NCI-H187 (cell line): ENCODE measurements around the gene CREBBP.

Experiments
- DNase-seq, 2 experiments: peaks; one replicate each; lab custom pipeline; 2025; lab: John Stamatoyannopoulos, UW

CREBBP gene

DNA sequence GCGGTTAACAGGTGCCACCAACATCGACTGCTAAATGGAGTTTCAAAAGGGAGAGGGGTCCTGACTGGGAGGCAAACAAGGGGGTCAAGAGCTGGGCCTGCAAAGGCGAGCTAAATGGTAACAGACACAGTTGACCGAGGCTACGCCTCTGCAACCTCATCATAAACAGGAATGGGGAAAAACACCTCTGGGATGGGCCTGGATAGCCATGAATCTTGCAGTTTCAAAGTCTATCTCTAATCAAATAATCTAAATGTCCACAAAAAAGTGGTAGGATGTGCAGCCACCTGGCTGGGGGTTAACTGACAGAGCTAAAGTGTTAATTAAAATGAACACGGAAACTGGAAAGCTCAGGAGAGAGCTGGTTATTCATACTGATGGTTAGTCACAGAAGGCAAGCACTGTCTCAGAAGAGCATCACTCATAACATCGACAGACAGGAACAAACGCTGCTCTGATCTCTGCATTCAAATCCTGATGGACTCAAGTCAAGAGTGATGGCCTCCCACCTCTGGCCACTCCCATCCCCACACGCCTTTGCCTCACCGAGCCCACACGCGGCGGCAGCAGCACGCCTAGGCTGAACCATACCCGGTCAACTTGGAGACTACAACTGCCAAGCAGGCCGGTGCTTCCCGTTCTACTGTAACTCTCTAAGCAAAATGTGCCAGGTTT, 56.3 kb downstream of the CREBBP start:
- no peak for DNase-seq

- no peak for DNase-seq
Observed at GRCh38 chr16:3823427-3823826, 57.1 kb downstream of the CREBBP start.

- DNase-seq, result no peak
Observed at GRCh38 chr16:3822366-3823045, 58.0 kb downstream of the CREBBP start.

- DNase-seq, result no peak
Observed at GRCh38 chr16:3821184-3821583, 59.3 kb downstream of the CREBBP start.

DNA sequence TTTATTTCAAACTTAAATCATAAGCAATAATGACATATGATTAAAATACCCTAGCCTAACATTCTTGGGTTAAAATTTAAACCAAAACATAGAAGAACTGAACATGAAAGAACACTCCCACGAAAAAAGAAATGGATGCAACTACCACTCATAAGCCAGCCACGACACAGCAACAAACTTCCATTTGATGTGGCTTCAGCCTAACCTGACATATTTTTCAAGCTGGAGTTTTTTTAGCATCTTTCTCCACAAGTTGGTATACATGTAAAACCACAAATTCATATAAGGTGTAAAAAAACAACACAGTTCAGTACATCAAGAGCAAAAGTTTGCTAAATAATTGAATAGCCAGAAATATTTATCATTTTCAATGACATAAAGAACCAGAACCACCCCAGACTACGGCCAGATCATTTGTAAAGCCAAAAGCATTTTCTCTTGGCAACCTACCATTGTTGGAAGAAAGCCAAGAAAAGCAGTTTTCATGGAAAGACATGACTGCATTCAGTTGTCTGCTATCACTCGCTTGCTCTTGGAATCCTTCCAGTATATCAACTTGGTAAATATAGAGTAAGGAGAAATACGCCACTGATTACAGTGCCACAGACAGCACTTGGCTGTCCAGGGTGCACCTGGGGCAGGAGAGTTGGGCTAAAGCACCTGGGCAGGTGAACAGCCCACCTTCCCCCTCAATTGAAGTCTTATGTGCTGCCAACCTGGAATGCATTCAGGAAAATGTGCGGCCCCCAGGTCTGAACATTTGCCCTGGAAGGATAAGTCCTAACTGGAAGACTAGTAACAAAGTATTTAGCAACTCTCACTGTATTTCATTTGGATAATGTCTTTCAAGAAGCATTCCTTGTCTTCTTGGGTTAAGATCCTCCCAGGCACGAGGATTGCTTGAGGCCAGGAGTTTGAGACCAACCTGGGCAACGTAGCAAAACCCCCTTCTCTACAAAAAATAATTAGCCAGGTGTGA, 60.5 kb downstream of the CREBBP start:
- DNase-seq, result no peak

- no peak for DNase-seq
Observed at GRCh38 chr16:3819175-3819527, 61.4 kb downstream of the CREBBP start.

- DNase-seq, result no peak
Observed at GRCh38 chr16:3816326-3816725, 64.2 kb downstream of the CREBBP start.

DNA sequence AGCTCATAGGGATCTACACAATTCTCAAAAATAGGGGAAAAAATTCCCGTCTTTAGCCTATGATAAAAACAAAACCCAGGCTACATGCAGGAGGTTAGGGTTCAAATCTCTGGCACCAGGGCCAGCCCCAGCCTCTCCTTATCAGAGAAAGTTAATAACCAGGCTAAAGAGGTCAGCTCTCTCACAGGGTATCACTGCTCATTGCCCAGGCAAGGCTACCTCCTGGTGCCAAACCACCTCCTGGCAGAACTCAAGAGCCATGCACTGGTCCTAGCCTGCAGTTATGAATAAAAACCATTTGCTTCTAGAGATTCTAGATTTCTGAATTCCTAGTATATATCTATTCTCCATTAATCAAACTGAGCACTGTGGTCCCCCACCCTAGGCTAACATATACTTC, 65.8 kb downstream of the CREBBP start:
- DNase-seq, result no peak

- no peak for DNase-seq
Observed at GRCh38 chr16:3812469-3813172, 67.9 kb downstream of the CREBBP start.

- no peak for DNase-seq
Observed at GRCh38 chr16:3810818-3811217, 69.7 kb downstream of the CREBBP start.

DNA sequence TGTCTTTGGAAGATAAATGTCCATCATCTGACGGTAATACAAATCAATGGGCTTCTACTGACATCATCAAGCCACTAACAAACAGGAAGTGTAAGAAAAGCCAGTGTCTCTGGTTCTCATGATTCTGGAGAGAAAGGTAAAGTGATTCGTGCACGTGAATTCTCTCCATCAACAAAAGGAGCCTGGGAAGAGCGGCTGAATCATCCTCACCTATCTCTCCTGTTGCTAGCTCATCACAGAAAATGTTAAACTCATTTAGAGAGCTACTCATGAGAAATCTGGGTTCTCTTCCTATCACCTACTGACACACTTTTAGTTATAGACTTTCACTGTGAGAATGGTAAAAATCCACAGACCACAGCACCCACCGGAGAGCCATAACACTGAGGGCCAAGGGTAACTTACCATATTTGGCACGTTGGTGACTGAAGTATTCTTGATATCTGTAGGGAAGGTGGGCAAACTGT, 70.3 kb downstream of the CREBBP start:
- DNase-seq, result no peak

- DNase-seq, result no peak
Observed at GRCh38 chr16:3808308-3809063, 72.0 kb downstream of the CREBBP start.

DNA sequence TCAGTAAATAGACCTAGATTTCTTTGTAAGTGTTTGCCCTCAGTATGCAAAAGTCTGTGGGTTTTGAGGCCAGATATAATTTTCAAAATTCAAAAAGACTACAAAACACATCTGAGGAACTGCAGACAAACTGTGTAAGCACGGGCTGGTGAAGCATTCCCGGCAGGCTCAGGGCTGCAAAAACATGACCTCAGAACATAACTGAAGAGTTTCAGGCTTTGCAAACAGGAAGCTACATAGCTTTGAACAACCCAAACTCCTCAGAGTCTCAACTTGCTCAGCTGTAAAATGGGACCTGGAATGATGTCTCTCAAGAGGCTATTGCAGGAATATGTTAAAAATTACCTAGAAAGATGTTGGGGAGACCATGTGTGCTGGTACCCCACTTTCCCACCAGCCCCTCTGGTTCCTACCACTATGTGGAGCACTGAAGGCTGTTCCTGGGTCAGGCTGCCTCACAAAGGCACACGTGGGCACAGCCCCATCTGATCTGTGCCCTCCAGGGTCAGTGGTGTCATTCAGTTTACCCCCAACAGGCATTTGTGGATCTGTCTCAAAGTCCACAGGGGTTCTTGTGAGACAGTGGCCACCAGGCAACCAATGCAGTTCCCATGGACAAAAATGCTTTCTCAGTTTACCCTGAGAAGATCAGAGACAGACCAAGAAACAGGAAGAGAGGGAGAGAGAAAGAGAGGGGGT, 72.9 kb downstream of the CREBBP start:
- no peak for DNase-seq

DNA sequence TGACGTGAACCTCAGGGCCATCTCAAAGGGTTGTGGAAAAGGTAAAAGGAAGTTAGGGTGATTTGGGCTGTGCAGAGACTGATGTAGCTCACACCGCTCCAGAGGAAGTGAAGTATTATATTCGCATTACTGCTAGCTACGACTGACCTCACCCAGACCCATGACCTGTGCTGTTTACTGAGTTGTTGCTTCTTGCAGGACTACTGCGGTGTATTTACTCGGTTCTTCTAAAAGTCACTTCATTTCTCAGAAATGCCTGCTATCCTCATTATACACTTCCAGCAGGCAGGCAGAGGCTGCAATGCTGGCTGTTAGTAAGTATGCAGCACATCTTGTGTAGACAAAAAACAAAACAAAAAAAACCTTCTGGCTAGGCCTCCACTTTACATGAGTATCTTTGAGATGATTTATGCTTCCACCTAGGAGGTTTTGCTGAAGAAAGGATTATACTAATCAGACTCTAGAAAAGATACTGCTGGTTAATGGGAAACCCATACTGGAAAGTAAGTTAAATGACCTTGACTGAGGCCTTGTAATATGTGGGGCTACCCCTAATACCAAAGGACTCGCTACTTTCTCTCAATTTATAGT, 76.0 kb downstream of the CREBBP start:
- DNase-seq, result no peak

- no peak for DNase-seq
Observed at GRCh38 chr16:3800477-3801270, 79.8 kb downstream of the CREBBP start.

- no peak for DNase-seq
Observed at GRCh38 chr16:3800019-3800418, 80.5 kb downstream of the CREBBP start.

GRCh38 chr16:3799354-3799753, 81.2 kb downstream of the CREBBP start:
- DNase-seq, result no peak

- DNase-seq, result no peak
Observed at GRCh38 chr16:3798838-3799237, 81.7 kb downstream of the CREBBP start.
